Measurements from ENCODE around the gene PRDM1.

PRDM1 gene

GRCh38 chr6:106082735-106083398, 3.3 kb upstream of the PRDM1 start:
- ChIA-PET CTCF (interaction anchor here (0.6 kb wide), 1 partner anchor 98 kb away, joined by 3 read pairs; no protein-coding TSS in a partner anchor), POLR2A (ENCODE audit: low non-redundant PET) (no interaction called here)
- no peak for DNase-seq (ENCODE audit: low spot score)
- no peak overlapping the region for H3K27ac ChIP-seq
- TF ChIP-seq CTCF (conservative IDR thresholded peaks at IDR 0.05; ENCODE audit: low read depth) = no peak

GRCh38 chr6:106083618-106084017, 2.5 kb upstream of the PRDM1 start:
- no peak for TF ChIP-seq CTCF (conservative IDR thresholded peaks at IDR 0.05; ENCODE audit: low read depth)
- ChIA-PET CTCF (interaction anchor here (0.6 to 0.7 kb wide), 2 partner anchors 190 to 278 kb away, joined by 3 to 5 read pairs; no protein-coding TSS in a partner anchor), POLR2A (ENCODE audit: low non-redundant PET) (no interaction called here)
- no peak for DNase-seq (ENCODE audit: low spot score)
- H3K27ac ChIP-seq = no peak overlapping the region

DNA sequence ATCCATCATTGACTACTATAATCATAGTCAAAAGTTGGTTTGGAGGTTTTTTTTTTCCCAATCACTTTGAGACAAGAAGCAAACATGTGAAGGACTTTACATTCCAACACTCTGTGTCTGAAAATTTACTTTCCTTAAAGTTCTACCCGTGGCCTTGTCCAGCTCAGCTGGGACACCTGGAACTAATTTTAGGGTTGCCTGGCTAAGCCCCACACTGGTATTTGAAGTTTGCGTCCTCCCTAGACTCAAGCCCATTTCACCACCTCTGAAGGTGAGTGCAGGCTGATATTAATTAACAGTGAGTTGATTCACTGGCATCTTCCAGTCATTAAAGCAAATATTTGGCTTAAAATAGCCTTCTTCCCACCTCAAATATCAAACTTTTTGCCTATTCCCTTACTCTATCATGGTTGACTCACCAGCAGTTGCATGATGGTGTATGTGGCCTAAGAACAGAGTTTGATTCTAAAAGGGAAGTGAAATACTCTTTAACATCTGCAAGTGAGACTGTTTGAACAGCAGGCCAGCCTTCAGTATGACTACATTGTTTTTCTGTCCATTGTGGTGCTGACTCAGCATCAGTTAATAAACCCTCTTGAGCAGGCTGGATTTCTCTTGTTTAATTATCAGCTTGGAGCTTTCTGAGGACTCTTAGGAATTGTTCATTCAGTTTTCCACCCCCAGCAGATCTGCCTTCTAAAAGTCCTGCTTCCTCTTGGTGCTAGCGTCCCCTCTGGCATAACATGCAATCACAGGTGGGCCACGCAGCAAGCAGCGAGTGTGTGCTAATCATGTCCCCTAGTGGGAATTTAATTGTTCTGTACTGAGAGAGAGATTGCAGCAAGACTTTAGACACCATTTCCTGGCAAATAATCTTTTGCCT, 1.8 kb upstream of the PRDM1 start:
- no peak for DNase-seq (ENCODE audit: low spot score)
- CTCF ChIA-PET = interaction anchor here (0.6 to 0.7 kb wide), 2 partner anchors 190 to 279 kb away, joined by 3 to 5 read pairs; no protein-coding TSS in a partner anchor
- H3K27ac ChIP-seq = no peak overlapping the region
- POLR2A ChIA-PET (ENCODE audit: low non-redundant PET) = no interaction called here
- TF ChIP-seq CTCF (conservative IDR thresholded peaks at IDR 0.05; ENCODE audit: low read depth) = no peak

- no peak for DNase-seq (ENCODE audit: low spot score)
- TF ChIP-seq CTCF (conservative IDR thresholded peaks at IDR 0.05; ENCODE audit: low read depth) = no peak
- ChIA-PET CTCF (interaction anchor here (1.4 kb wide), 1 partner anchor 92 kb away, joined by 6 read pairs; no protein-coding TSS in a partner anchor), POLR2A (ENCODE audit: low non-redundant PET) (no interaction called here)
- no peak overlapping the region for H3K27ac ChIP-seq
These were observed 996 bp upstream of the PRDM1 start for GRCh38 chr6:106084989-106085691.

DNA sequence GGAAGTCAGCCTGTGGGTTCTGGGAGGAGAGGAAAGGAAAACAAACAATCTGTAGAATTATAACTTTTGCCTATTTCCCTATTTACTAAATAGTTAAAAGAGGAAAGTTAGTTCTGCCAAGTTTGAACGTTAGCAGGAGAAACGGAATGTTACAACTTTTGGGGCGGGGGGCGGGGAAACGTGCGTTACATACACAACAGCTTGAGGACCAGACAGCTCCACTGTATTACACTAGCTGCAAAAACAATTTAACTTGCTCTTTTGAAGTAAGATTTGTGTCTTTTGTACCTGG, 498 bp upstream of the PRDM1 start:
- POLR2A ChIA-PET (ENCODE audit: low non-redundant PET) = no interaction called here

More for the DNA sequence above, 498 bp upstream of the PRDM1 start:
- no peak overlapping the region for H3K27ac ChIP-seq
- CTCF ChIA-PET = interaction anchor here (1.2 to 1.4 kb wide), 3 partner anchors 83 to 138 kb away, joined by 5 to 8 read pairs (median 6); no protein-coding TSS in a partner anchor
- no peak for TF ChIP-seq CTCF (conservative IDR thresholded peaks at IDR 0.05; ENCODE audit: low read depth)
- no peak for DNase-seq (ENCODE audit: low spot score)

All from RWPE1 (cell line).